Psoas muscle (tissue), 8 donors: ENCODE data around the gene CFAP299. TPM values are rescaled to one million over a fixed set of nuclear protein-coding genes. Genes with fewer than 3 reads are reported as not detected.
A peak's percentile ranks its signal among the peaks of the same experiment; 100 is the strongest.
"Not testable (repeated sequence)": the region's sequence is repeated elsewhere in the genome, so short reads cannot be mapped to it uniquely, and the experiment has no call there.

Source experiments
- ATAC-seq, 4 donors: fragments of 200-7000 bp; cut with Tn5 transposase; one replicate each; pipeline ENCODE4 v1.9.1; 2020; ENCODE audit warnings: moderate library complexity in 3 of 4, mild to moderate bottlenecking in 2 of 4
- DNase-seq, 2 donors: peaks; one replicate each; pipeline ENCODE4 v3.0.0-alpha.2; 2020
- H3K27ac ChIP-seq: fragments of 200-600 bp; one replicate; pipeline ENCODE4 v1.8.0; 2022
- H3K27me3 ChIP-seq, 3 donors: fragments of 200-600 bp in 1 of 3; one replicate each; pipeline versions ENCODE4 v1.6.1 to v1.8.0; 2013 to 2022; ENCODE audit warnings: low read length in 2 of 3, mild to moderate bottlenecking in 2 of 3, moderate library complexity in 1 of 3; ENCODE audit not compliant: insufficient read depth in 3 of 3
- H3K36me3 ChIP-seq, 2 donors: fragments of 200-600 bp in 1 of 2; one replicate each; pipeline versions ENCODE4 v1.6.1 to v1.8.0; 2013 to 2022; ENCODE audit warnings: low read depth in 1 of 2, mild to moderate bottlenecking in 1 of 2, moderate library complexity in 1 of 2; ENCODE audit not compliant: insufficient read depth in 1 of 2
- H3K4me1 ChIP-seq: fragments of 200-600 bp; one replicate; pipeline ENCODE4 v1.8.0; 2022
- H3K4me3 ChIP-seq: fragments of 200-600 bp; one replicate; pipeline ENCODE4 v1.8.0; 2022; ENCODE audit warnings: mild to moderate bottlenecking
- H3K9me3 ChIP-seq: fragments of 200-600 bp; one replicate; pipeline ENCODE4 v1.8.0; 2022
- CTCF ChIP-seq: fragments of 200-600 bp; IDR thresholded peaks from one replicate; pipeline ENCODE4 v1.8.0; 2022; ENCODE audit warnings: antibody characterized with exemption
- WGBS, 3 donors: extraction: QIAGEN DNeasy Blood & Tissue Kit; methylation state at CpG; one replicate each; pipeline versions ENCODE4 v1.1.6 to v1.1.7; 2013; 5-methylcytosine and 5-hydroxymethylcytosine counted together
- intact Hi-C, 2 donors: fragments of 100-400 bp; cut with DNase I; formaldehyde crosslinking; loops; one replicate each; pipeline versions ENCODE4 v1.11.0 to v1.14.2; 2022
- long read RNA-seq, 2 donors: library from polyadenylated mRNA; unstranded; transcript quantifications; one replicate each; pipeline ENCODE4 v2.0.0, GENCODE V29; 2021
- polyA plus RNA-seq, 3 donors: library from polyadenylated mRNA; stranded (reverse); fragments of 200-250 nt; gene quantifications; one replicate each; pipeline ENCODE4 v1.2.3, GENCODE V29; 2013
- total RNA-seq, 4 donors: library from RNA; stranded (reverse); fragmentation: NEBNext Ultra II Directional in 2 of 4; extraction: Animal tissue kit (Norgen Biotek cat#: 25700) in 2 of 4; gene quantifications; one replicate each; pipeline versions ENCODE4 v1.2.1 to v1.2.4, GENCODE V29; 2021 to 2023
- donor health status: healthy with polysubstance abuse.
- donor health status: DM: no; HTN: no; CAD: no; lungs with moderate emphysema.
- donor health status: Bipolar disorder and iron deficiency.
- donor health status: healthy.
- donor health status: DM: yes; HTN: yes; CAD: no.
- donor health status: DM: no; HTN: no; CAD: no.
- donor health status: DM: no; HTN: no; CAD: no.
- donor health status: DM: yes; HTN: yes; CAD: no.

CFAP299 gene
- total RNA-seq: not detected
- not detected for polyA plus RNA-seq
- long read RNA-seq, donor 1: 0 reads
- long read RNA-seq, donor 2: 0 reads

DNA sequence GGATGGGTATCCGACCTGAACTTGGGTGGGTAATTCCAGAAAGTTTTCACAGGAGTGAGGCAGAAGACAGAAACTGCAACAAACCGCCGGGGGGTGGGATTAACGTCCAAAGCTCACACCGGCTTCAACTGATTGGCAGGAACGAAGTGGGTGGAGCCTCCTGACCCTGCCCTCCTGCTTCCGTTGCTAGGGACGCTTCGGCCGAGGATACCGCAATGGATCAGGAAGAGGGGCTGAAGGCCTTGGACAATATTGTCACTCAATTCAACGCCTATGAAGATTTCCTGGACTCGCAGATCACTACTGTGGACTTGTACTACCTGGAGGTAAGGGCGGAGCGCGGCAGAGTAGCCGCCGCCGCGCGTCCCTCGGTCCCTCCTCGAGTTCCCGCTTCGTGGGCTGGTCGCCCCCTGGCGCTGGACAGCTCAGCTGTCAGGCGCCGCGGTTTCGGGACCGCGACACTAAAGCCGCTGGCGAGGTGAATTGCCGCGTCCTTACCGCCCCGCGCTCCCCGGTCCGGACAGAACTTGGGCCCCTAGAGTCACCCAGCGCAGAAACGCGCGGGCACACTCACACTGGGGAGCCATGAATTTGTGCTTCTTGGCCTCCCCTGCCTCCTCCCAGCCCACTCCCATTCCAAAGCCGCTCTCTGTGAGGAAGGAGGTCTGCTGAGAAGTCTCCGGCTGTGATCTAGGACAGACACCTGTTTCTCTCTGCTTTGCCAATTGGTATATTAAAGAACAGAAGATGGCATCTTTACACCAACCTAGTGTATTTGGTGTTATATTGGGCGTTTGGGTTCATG is at the start of gene CFAP299:
TSS of gene CFAP299 (plus strand) at position 177 of the 805 bp plus-strand sequence.
- no peaks in the 10 kb centered on the region for H3K36me3 ChIP-seq
- peaks cover 0 to 28% (median 3%) of the 10 kb centered on the region in 3 donors for H3K27me3 ChIP-seq
- 0 to 1% (median 1%) methylated on average over 48 to 49 of the region's 49 CpGs for WGBS, 3 donors
- H3K4me1 ChIP-seq: no peaks in the 10 kb centered on the region
- intact Hi-C loops: no loop called here
- H3K4me3 ChIP-seq: peak within 1 kb of the TSS; percentile 72
- H3K27ac ChIP-seq: no peak within 1 kb of the TSS
- H3K9me3 ChIP-seq: no peaks in the 10 kb centered on the region
- ATAC-seq (peak; percentile 82 to 97 (median 94)), DNase-seq (peak; percentile 81 to 87)
- TF ChIP-seq CTCF: peak; percentile 31

DNA sequence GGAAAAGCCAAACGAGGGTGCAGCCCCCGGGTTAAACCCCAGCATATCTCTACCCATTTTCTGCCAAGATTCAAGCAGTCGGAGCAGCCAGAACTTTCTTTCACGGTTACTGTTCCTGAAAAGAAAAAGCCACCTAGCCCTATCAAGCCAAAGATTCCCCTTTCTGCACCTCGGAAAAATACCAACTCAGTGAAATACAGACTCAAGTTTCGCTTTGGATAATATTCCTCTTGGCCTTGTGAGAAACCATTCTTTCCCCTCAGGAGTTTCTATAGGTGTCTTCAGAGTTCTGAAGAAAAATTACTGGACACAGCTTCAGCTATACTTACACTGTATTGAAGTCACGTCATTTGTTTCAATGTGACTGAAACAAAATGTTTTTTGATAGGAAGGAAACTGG is 49.1 kb upstream of the CFAP299 start:
- intact Hi-C loops: no loop called here
- no peaks in the 10 kb centered on the region for H3K36me3 ChIP-seq
- H3K27me3 ChIP-seq: no peaks in the 10 kb centered on the region
- no peaks in the 10 kb centered on the region for H3K4me1 ChIP-seq
- 40 to 54% (median 43%) methylated on average over 7 of the region's 7 CpGs for WGBS, 3 donors
- ATAC-seq (no peak), DNase-seq (no peak)
- no peak for TF ChIP-seq CTCF
- no peak overlapping the region for H3K27ac ChIP-seq
- no peak overlapping the region for H3K4me3 ChIP-seq
- no peaks in the 10 kb centered on the region for H3K9me3 ChIP-seq

DNA sequence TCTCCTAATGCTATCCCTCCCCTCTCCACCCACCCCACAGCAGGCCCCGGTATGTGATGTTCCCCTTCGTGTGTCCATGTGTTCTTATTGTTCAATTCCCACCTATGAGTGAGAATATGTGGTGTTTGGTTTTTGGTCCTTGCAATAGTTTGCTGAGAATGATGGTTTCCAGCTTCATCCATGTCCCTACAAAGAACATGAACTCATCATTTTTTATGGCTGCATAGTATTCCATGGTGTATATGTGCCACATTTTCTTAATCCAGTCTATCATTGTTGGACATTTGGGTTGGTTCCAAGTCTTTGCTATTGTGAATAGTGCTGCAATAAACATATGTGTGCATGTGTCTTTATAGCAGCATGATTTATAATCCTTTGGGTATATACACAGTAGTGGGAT is 44.9 kb upstream of the CFAP299 start:
- H3K4me1 ChIP-seq, intact Hi-C loops, H3K9me3 ChIP-seq, H3K36me3 ChIP-seq, H3K4me3 ChIP-seq, DNase-seq, H3K27ac ChIP-seq, ATAC-seq, H3K27me3 ChIP-seq: not testable (repeated sequence)
- WGBS, 3 donors: 97 to 98% (median 98%) methylated on average over 2 of the region's 2 CpGs

- Histone ChIP-seq H3K9me3 (no peaks in the 10 kb centered on the region), H3K4me3 (no peak overlapping the region), H3K27me3 (no peaks in the 10 kb centered on the region), H3K36me3 (no peaks in the 10 kb centered on the region), H3K27ac (no peak overlapping the region), H3K4me1 (no peaks in the 10 kb centered on the region)
- ATAC-seq (no peak), DNase-seq (no peak)
- no peak for TF ChIP-seq CTCF
- intact Hi-C loops: no loop called here
- 74 to 82% (median 78%) methylated on average over 2 of the region's 2 CpGs for WGBS, 3 donors
Observed at GRCh38 chr4:80294206-80294605, 41.3 kb upstream of the CFAP299 start.

DNA sequence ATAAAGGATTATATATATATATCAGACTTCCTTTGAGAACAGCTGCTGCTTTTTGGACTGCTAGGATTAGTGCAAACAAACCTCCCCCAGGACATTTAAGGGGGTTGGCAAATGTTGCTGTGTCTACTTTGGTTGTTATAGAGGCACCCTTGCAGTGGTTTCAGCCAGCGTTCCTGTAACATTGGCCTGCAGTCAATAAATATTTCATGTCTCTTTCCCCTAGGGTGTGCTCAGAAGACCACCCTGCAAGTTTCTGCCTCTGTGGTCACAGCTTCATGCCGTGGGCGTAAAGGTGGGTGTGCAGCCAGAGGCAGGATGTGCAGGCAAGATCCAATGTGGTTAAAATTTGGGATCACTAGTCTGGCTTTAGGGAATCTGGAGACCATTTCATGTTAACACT is 40.2 kb upstream of the CFAP299 start:
- no peak for TF ChIP-seq CTCF
- WGBS, 3 donors: 32 to 45% (median 38%) methylated on average over 3 of the region's 3 CpGs

More for the DNA sequence above, 40.2 kb upstream of the CFAP299 start:
- intact Hi-C loops: no loop called here
- H3K27me3 ChIP-seq: no peaks in the 10 kb centered on the region
- no peaks in the 10 kb centered on the region for H3K36me3 ChIP-seq
- no peaks in the 10 kb centered on the region for H3K4me1 ChIP-seq
- ATAC-seq: no peak
- DNase-seq: no peak
- no peaks in the 10 kb centered on the region for H3K9me3 ChIP-seq
- no peak overlapping the region for H3K27ac ChIP-seq
- no peak overlapping the region for H3K4me3 ChIP-seq
